Measurements from ENCODE around the gene MPPED1.

DNA sequence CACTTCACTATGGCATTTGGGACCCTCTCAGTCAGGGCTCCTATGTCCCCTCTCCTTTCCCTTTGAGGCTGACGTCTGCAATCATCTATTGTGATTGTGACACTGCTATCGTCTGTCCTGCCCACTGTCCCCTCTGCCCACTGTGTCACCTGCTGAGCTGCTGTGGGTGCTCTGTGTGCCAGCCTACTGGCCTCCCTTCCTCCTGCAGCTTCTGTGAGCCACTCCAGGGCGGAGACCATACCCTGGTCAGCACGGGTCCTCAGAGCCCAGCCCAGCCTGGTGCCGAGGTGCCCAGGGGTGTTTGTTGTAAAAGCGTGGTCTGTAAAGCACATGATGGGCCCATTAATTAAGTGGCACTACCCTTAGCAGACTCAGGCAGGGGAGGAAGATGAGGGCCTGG is 29.4 kb downstream of the MPPED1 start:
- TF ChIP-seq, protein P1, sequence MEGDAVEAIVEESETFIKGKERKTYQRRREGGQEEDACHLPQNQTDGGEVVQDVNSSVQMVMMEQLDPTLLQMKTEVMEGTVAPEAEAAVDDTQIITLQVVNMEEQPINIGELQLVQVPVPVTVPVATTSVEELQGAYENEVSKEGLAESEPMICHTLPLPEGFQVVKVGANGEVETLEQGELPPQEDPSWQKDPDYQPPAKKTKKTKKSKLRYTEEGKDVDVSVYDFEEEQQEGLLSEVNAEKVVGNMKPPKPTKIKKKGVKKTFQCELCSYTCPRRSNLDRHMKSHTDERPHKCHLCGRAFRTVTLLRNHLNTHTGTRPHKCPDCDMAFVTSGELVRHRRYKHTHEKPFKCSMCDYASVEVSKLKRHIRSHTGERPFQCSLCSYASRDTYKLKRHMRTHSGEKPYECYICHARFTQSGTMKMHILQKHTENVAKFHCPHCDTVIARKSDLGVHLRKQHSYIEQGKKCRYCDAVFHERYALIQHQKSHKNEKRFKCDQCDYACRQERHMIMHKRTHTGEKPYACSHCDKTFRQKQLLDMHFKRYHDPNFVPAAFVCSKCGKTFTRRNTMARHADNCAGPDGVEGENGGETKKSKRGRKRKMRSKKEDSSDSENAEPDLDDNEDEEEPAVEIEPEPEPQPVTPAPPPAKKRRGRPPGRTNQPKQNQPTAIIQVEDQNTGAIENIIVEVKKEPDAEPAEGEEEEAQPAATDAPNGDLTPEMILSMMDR (IDR thresholded peaks at IDR 0.05; ENCODE audit: poor library complexity), result no peak
- TF ChIP-seq EZH2 (IDR thresholded peaks at IDR 0.05; ENCODE audit: borderline replicate concordance) (no peak), EZH2phosphoT487 (IDR thresholded peaks at IDR 0.05; ENCODE audit: low read depth, severe bottlenecking, unreplicated experiment) (no peak)

All from hepatocyte (in vitro differentiated cells).